IPS-20b (cell line): ENCODE results near the gene PRTN3.
"Not testable (repeated sequence)": the region's sequence is repeated elsewhere in the genome, so short reads cannot be mapped to it uniquely, and the experiment has no call there.

Experiments used
- H3K27ac ChIP-seq: one replicate; pipeline ENCODE4 v1.5.1; 2013; ENCODE audit warnings: low read length
- H3K27me3 ChIP-seq: 2 replicates; pipeline ENCODE4 v1.6.1; 2013; ENCODE audit warnings: mild to moderate bottlenecking, low read length, inconsistent platforms; ENCODE audit not compliant: insufficient read depth
- H3K36me3 ChIP-seq: 2 replicates; pipeline ENCODE4 v1.6.1; 2013; ENCODE audit warnings: low read depth, mild to moderate bottlenecking, inconsistent platforms, low read length, moderate library complexity; ENCODE audit not compliant: insufficient read depth
- H3K4me1 ChIP-seq: 2 replicates; pipeline ENCODE4 v1.6.1; 2013; ENCODE audit warnings: mild to moderate bottlenecking, control low read depth, inconsistent platforms, low read length, moderate library complexity; ENCODE audit not compliant: insufficient read depth
- H3K4me3 ChIP-seq: 2 replicates; pipeline ENCODE4 v1.5.1; 2013; ENCODE audit warnings: mild to moderate bottlenecking, low read length, inconsistent platforms
- H3K9ac ChIP-seq: 2 replicates; pipeline ENCODE4 v1.6.1; 2013; ENCODE audit warnings: low read depth, mild to moderate bottlenecking, inconsistent platforms, low read length, moderate library complexity
- H3K9me3 ChIP-seq: 2 replicates; pipeline ENCODE4 v1.6.1; 2013; ENCODE audit warnings: mild to moderate bottlenecking, low read depth, low read length, inconsistent platforms; ENCODE audit not compliant: insufficient read depth

The PRTN3 gene

GRCh38 chr19:876780-877314 lies 36.0 kb downstream of the PRTN3 start:
- Histone ChIP-seq H3K27ac (no peak overlapping the region), H3K9ac (no peak overlapping the region), H3K4me1 (no peaks in the 10 kb centered on the region), H3K27me3 (no peaks in the 10 kb centered on the region), H3K4me3 (no peak overlapping the region), H3K9me3 (no peaks in the 10 kb centered on the region), H3K36me3 (peaks cover 17% of the 10 kb centered on the region)

DNA sequence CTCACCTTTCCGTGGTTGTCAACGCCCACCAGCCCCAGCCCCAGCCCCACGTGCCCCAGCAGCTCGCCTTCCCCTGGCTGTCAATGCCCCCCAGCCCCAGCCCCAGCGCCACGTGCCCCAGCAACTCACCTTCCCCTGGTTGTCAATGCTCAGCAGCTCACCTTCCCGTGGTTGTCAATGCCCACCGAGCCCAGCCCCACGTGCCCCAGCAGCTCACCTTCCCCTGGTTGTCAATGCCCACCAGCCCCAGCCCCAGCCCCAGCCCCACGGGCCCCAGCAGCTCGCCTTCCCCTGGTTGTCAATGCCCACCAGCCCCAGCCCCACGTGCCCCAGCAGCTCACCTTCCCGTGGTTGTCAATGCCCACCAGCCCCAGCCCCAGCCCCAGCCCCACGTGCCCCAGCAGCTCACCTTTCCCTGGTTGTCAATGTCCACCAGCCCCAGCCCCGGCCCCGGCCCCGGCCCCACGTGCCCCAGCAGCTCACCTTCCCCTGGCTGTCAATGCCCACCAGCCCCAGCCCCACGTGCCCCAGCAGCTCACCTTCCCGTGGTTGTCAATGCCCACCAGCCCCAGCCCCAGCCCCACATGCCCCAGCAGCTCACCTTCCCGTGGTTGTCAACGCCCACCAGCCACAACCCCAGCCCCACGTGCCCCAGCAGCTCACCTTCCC lies 37.3 kb downstream of the PRTN3 start:
- H3K9me3 ChIP-seq, result not testable (repeated sequence)

DNA sequence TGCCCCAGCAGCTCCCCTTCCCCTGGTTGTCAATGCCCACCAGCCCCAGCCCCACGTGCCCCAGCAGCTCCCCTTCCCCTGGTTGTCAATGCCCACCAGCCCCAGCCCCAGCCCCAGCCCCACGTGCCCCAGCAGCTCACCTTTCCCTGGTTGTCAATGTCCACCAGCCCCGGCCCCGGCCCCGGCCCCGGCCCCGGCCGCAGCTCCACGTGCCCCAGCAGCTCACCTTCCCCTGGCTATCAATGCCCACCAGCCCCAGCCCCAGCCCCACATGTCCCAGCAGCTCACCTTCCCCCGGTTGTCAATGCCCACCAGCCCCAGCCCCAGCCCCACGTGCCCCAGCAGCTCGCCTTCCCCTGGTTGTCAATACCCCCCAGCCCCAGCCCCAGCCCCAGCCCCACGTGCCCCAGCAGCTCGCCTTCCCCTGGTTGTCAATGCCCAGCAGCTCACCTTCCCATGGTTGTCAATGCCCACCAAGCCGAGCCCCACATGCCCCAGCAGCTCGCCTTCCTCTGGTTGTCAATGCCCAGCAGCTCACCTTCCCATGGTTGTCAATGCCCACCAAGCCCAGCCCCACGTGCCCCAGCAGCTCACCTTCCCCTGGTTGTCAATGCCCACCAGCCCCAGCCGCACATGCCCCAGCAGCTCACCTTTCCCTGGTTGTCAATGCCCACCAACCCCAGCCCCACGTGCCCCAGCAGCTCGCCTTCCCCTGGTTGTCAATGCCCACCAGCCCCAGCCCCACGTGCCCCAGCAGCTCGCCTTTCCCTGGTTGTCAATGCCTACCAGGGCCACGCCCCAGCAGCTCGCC lies 38.2 kb downstream of the PRTN3 start:
- H3K4me1 ChIP-seq, H3K4me3 ChIP-seq, H3K9ac ChIP-seq, H3K27ac ChIP-seq, H3K9me3 ChIP-seq, H3K27me3 ChIP-seq: not testable (repeated sequence)
- H3K36me3 ChIP-seq, result peaks cover 32% of the 10 kb centered on the region

More for the DNA sequence above, 37.3 kb downstream of the PRTN3 start:
- not testable (repeated sequence) for H3K4me1 ChIP-seq, H3K27me3 ChIP-seq, H3K9ac ChIP-seq, H3K4me3 ChIP-seq, H3K27ac ChIP-seq
- H3K36me3 ChIP-seq, result peaks cover 28% of the 10 kb centered on the region

DNA sequence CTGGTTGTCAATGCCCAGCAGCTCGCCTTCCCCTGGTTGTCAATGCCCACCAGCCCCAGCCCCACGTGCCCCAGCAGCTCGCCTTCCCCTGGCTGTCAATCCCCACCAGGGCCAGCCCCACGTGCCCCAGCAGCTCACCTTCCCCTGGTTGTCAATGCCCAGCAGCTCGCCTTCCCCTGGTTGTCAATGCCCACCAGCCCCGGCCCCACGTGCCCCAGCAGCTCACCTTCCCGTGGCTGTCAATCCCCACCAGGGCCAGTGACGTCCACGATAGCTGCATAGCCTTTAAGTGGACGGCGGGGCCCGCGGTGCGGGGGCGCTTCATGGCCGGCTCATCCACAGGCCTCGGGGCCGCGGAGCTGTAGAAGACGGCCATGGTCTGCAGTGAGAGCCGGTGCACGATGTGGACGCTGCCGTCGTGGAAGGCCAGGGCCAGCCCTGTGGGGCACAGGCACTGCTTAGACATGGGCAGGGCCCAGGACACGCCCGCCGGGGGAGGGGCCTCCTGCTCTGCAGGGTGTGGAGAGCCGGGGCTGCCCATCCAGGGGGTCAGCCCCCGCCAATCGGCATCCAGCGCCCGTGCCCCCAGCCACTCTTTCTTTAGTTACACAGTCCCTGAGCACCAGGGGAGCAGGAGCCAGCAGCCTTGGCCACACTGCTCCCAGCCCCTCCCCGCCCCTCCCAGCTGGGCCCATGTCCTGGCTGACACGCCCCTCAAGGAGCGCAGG lies 39.1 kb downstream of the PRTN3 start:
- Histone ChIP-seq H3K27me3 (no peaks in the 10 kb centered on the region), H3K4me1 (no peaks in the 10 kb centered on the region), H3K9me3 (no peaks in the 10 kb centered on the region), H3K36me3 (peaks cover 34% of the 10 kb centered on the region), H3K4me3 (no peak overlapping the region), H3K27ac (no peak overlapping the region), H3K9ac (no peak overlapping the region)

DNA sequence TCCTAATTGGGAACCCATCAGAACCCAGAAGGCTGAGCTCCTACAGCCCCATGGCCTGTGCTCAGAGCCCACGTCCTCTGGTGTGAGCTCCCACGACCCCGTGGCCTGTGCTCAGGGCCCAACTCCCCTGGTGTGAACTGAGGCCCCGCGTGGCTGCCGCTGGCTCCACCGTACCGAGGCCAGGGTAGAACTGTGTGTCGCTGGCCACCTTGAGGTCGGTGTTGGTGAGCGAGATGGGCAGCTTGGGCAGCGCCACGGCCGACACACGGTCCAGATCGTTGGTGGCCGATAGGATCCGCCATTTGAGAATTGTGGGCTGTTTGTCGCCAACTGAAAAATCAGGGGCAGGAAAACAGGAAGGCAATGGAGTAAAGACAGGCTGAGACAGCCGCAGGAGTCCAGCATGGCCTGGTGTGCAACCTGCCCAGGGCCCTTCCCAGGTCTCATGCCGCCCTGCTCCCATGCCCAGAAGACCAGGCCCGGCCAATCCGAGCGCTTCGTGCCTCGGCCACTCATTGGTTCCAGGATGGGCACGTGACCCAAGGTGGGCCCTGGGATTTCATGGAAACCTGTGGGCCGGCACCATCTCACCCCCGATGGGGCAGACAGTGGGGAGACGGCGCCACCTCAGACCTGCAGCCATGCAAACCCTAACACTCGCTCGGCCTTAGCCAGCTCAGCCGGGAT lies 40.7 kb downstream of the PRTN3 start:
- Histone ChIP-seq H3K9ac (no peak overlapping the region), H3K36me3 (peaks cover 42% of the 10 kb centered on the region), H3K9me3 (no peaks in the 10 kb centered on the region), H3K4me3 (no peak overlapping the region), H3K27ac (no peak overlapping the region), H3K27me3 (no peaks in the 10 kb centered on the region), H3K4me1 (no peaks in the 10 kb centered on the region)

GRCh38 chr19:882871-883497 lies 42.2 kb downstream of the PRTN3 start:
- Histone ChIP-seq H3K9ac (no peak overlapping the region), H3K9me3 (no peaks in the 10 kb centered on the region), H3K4me1 (no peaks in the 10 kb centered on the region), H3K27ac (no peak overlapping the region), H3K36me3 (peaks cover 52% of the 10 kb centered on the region), H3K4me3 (no peak overlapping the region), H3K27me3 (no peaks in the 10 kb centered on the region)

DNA sequence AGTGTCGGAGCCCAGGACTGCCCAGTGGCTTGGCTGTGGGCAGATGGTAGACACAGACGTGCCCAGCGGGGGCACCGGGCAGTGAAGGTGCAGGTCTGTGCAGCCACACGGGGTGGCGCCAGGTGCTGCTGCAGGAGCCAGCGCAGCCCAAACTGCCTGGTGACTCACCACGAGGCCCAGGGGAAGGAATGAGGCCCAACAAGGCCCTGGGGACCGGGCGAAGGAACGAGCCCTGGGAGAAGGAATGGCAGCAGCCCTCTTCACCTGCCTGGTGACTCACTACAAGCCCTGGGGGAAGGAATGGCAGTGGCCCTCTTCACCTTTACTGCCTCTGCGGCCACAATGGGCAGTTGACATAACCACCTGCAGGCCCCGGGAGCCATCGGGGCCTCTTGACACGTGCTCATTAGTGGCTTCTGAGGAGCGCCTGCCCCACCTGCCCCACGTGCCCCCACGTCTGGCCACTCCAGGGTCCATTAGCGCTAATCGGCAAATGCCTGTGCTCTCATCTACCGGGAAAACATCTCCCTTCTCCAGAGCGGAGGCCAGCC lies 42.9 kb downstream of the PRTN3 start:
- Histone ChIP-seq H3K36me3 (peaks cover 56% of the 10 kb centered on the region), H3K9ac (no peak overlapping the region), H3K27me3 (no peaks in the 10 kb centered on the region), H3K4me3 (no peak overlapping the region), H3K27ac (no peak overlapping the region), H3K4me1 (no peaks in the 10 kb centered on the region), H3K9me3 (no peaks in the 10 kb centered on the region)

- Histone ChIP-seq H3K27me3 (no peaks in the 10 kb centered on the region), H3K27ac (no peak overlapping the region), H3K4me1 (no peaks in the 10 kb centered on the region), H3K4me3 (no peak overlapping the region), H3K9ac (no peak overlapping the region), H3K9me3 (no peaks in the 10 kb centered on the region), H3K36me3 (peaks cover 64% of the 10 kb centered on the region)
These were observed 43.8 kb downstream of the PRTN3 start for GRCh38 chr19:884420-885211.

GRCh38 chr19:885536-886224 lies 44.9 kb downstream of the PRTN3 start:
- Histone ChIP-seq H3K9me3 (no peaks in the 10 kb centered on the region), H3K4me1 (no peaks in the 10 kb centered on the region), H3K9ac (no peak overlapping the region), H3K27ac (no peak overlapping the region), H3K27me3 (no peaks in the 10 kb centered on the region), H3K4me3 (no peak overlapping the region), H3K36me3 (peaks cover 75% of the 10 kb centered on the region)

GRCh38 chr19:887072-887471 lies 46.3 kb downstream of the PRTN3 start:
- Histone ChIP-seq H3K9me3 (no peaks in the 10 kb centered on the region), H3K9ac (no peak overlapping the region), H3K27ac (no peak overlapping the region), H3K27me3 (no peaks in the 10 kb centered on the region), H3K36me3 (peaks cover 66% of the 10 kb centered on the region), H3K4me3 (no peak overlapping the region), H3K4me1 (no peaks in the 10 kb centered on the region)
